K562 (cell line): ENCODE measurements around the gene POLR3H. TPM values are rescaled to one million over a fixed set of nuclear protein-coding genes. Genes with fewer than 3 reads are reported as not detected.

ENCODE experiments used
- CHAMP1 ChIP-seq: fragments of 450-650 bp; IDR thresholded peaks from 2 replicates; pipeline ENCODE4 v1.6.1; 2016; ENCODE audit warnings: mild to moderate bottlenecking
- E2F6 ChIP-seq, 2 experiments: IDR thresholded peaks; 2 replicates each; pipeline ENCODE4 v1.6.1; 2011; ENCODE audit warnings: borderline replicate concordance in 1 of 2, control low read depth in 1 of 2, low read depth in 1 of 2, low read length in 1 of 2, mild to moderate bottlenecking in 1 of 2, mixed read lengths in 1 of 2, moderate library complexity in 1 of 2; ENCODE audit not compliant: insufficient read depth in 1 of 2, insufficient read length in 1 of 2, poor library complexity in 1 of 2, severe bottlenecking in 1 of 2; ENCODE audit errors: extremely low read depth in 1 of 2
- ESRRA ChIP-seq: fragments of 450-650 bp; IDR thresholded peaks from 2 replicates; pipeline ENCODE4 v1.6.1; 2014; ENCODE audit warnings: low read depth, mild to moderate bottlenecking, moderate library complexity, borderline replicate concordance
- HDGF ChIP-seq: fragments of 450-650 bp; IDR thresholded peaks from 2 replicates; pipeline ENCODE4 v1.6.1; 2016
- JUND ChIP-seq, 2 experiments: IDR thresholded peaks; 2 replicates in 1 of 2; 3 replicates in 1 of 2; pipeline ENCODE4 v1.6.1; 2011; ENCODE audit warnings: borderline replicate concordance in 2 of 2, low read depth in 2 of 2, low read length in 2 of 2, improper control_type of control experiment in 1 of 2, missing biosample characterization in 1 of 2, missing genetic modification characterization in 1 of 2, missing genetic modification reagents in 1 of 2
- MCM7 ChIP-seq, 2 experiments: fragments of 450-650 bp; IDR thresholded peaks; 2 replicates each; pipeline ENCODE4 v1.6.1; 2016 to 2018
- PREB ChIP-seq: sonication (generic); formaldehyde crosslinking; IDR thresholded peaks from 2 replicates; pipeline ENCODE4 v1.8.1; 2023; ENCODE audit warnings: mild to moderate bottlenecking, missing genetic modification reagents
- ZBTB17 ChIP-seq: fragments of 450-650 bp; formaldehyde crosslinking; IDR thresholded peaks from 2 replicates; pipeline ENCODE4 v1.4.0; 2020; ENCODE audit warnings: mild to moderate bottlenecking
- polyA plus RNA-seq, 8 experiments: library from polyadenylated mRNA; depleted of rRNA in 4 of 8; stranded (reverse) in 5 of 8; unstranded in 3 of 8; fragments of >200 nt; fragmentation: Nextera tagmentation in 2 of 8; fragmentation: Illumina TruSeq in 1 of 8; extraction: Ambion mirVana in 2 of 8; extraction: Trizol in 1 of 8; gene quantifications; 2 replicates each; pipeline versions ENCODE4 v1.2.1 to v1.2.3, GENCODE V29; 2011 to 2014; ENCODE audit warnings: inconsistent platforms in 1 of 8, missing spikeins in 1 of 8
- total RNA-seq, 7 experiments: library from RNA; depleted of rRNA in 6 of 7; stranded (reverse); fragments of >200 nt in 6 of 7; fragmentation: Illumina TruSeq in 2 of 7; extraction: Trizol in 2 of 7; gene quantifications; 2 replicates each; pipeline versions ENCODE4 v1.2.1 to v1.2.3, GENCODE V29; 2011 to 2021; ENCODE audit warnings: low replicate concordance in 1 of 7

The POLR3H gene
- total and polyA plus RNA-seq, 9 of the 15 experiments (the other 6 are each of a cell fraction or from before 2014, with no cell fraction given): 5.3 to 48.4 (median 22.2) TPM

GRCh38 chr22:41563051-41563711 lies 18.9 kb upstream of the POLR3H start (continued):
- no peak for TF ChIP-seq CHAMP1
- TF ChIP-seq MCM7 (IDR thresholded peaks at IDR 0.05): no peak
- no peak for TF ChIP-seq PREB (CRISPR knock-in tag)
- 0 out of 2 replicates have a peak, but pooled peaks have one; percentile 12 for TF ChIP-seq ESRRA
- no peak for TF ChIP-seq HDGF
- TF ChIP-seq JUND (IDR thresholded peaks at IDR 0.05; ENCODE audit: borderline replicate concordance, low read depth, low read length): peak; percentile 87
- TF ChIP-seq JUND (tag; IDR thresholded peaks at IDR 0.05; ENCODE audit: borderline replicate concordance, low read depth, low read length): peak; percentile 39; the same call in 1 of the 3 replicates
- TF ChIP-seq E2F6 (IDR thresholded peaks at IDR 0.05; ENCODE audit: borderline replicate concordance in 1 of 2, extremely low read depth in 1 of 2, insufficient read depth in 1 of 2, insufficient read length in 1 of 2, low read depth in 1 of 2, low read length in 1 of 2, poor library complexity in 1 of 2, severe bottlenecking in 1 of 2): no peak
- TF ChIP-seq ZBTB17 (CRISPR knock-in tag): no peak
